SK-N-SH (cell line): ENCODE measurements around the gene ITCH. TPM values are rescaled to one million over a fixed set of nuclear protein-coding genes. Genes with fewer than 3 reads are reported as not detected.

Experiments
- CTCF ChIA-PET: fragments of 300-600, 350-600 bp; formaldehyde crosslinking; extraction: SDS; loops from one replicate; lab custom pipeline; 2021; lab: Yijun Ruan, JAX
- POLR2A ChIA-PET: fragments of 350-600 bp; sonication (Branson Sonifier 250); formaldehyde crosslinking; extraction: SDS; loops from one replicate; lab custom pipeline; 2020; ENCODE audit warnings: antibody characterized with exemption, inconsistent platforms; lab: Yijun Ruan, JAX
- DNase-seq: peaks from one replicate; pipeline ENCODE4 v3.0.0; 2012
- H2AFZ ChIP-seq: fragments of 200-600 bp; sonication (generic); 2 replicates; pipeline ENCODE4 v1.8.1; 2016; ENCODE audit warnings: antibody characterized with exemption, mild to moderate bottlenecking, low read depth
- H3F3A ChIP-seq: fragments of 200-600 bp; sonication (generic); replicated peaks from 2 replicates; pipeline ENCODE3; 2016; ENCODE audit warnings: antibody characterized with exemption, mild to moderate bottlenecking; ENCODE audit not compliant: insufficient read depth
- H3K27ac ChIP-seq, 2 experiments: fragments of 200-500 bp in 1 of 2; fragments of 200-600 bp in 1 of 2; sonication (Bioruptor generic) in 1 of 2; sonication (generic), shearing (Covaris generic) in 1 of 2; 2 replicates each; pipeline versions ENCODE4 v1.5.1 to v1.6.1; 2014 to 2016; ENCODE audit warnings: low read depth in 2 of 2, inconsistent platforms in 1 of 2, low read length in 1 of 2, mild to moderate bottlenecking in 1 of 2, mixed read lengths in 1 of 2
- H3K27me3 ChIP-seq: fragments of 200-600 bp; sonication (generic), shearing (Covaris generic); 2 replicates; pipeline ENCODE4 v1.6.1; 2016; ENCODE audit warnings: mixed run types; ENCODE audit not compliant: insufficient read depth
- H3K36me3 ChIP-seq, 2 experiments: fragments of 200-500 bp in 1 of 2; fragments of 200-600 bp in 1 of 2; sonication (Bioruptor generic) in 1 of 2; sonication (generic) in 1 of 2; replicated peaks in 1 of 2; 2 replicates each; pipeline versions ENCODE3 to v1.5.1; 2014 to 2016; ENCODE audit warnings: low read length in 1 of 2, mild to moderate bottlenecking in 1 of 2; ENCODE audit not compliant: insufficient read depth in 2 of 2, control insufficient read depth in 1 of 2
- H3K4me1 ChIP-seq, 2 experiments: fragments of 200-500 bp in 1 of 2; fragments of 200-600 bp in 1 of 2; sonication (Bioruptor generic) in 1 of 2; sonication (generic), shearing (Covaris generic) in 1 of 2; 2 replicates each; pipeline versions ENCODE4 v1.5.1 to v1.6.1; 2014 to 2016; ENCODE audit warnings: low read depth in 1 of 2, low read length in 1 of 2, mixed run types in 1 of 2; ENCODE audit not compliant: insufficient read depth in 2 of 2, control insufficient read depth in 1 of 2
- H3K4me2 ChIP-seq: fragments of 200-600 bp; sonication (generic), shearing (Covaris generic); 2 replicates; pipeline ENCODE4 v1.6.1; 2017; ENCODE audit warnings: mixed run types
- H3K4me3 ChIP-seq, 2 experiments: fragments of 200-500 bp in 1 of 2; fragments of 200-600 bp in 1 of 2; sonication (Bioruptor generic) in 1 of 2; sonication (generic), shearing (Covaris generic) in 1 of 2; 2 replicates each; pipeline versions ENCODE4 v1.5.1 to v1.8.1; 2014 to 2016; ENCODE audit warnings: low read depth in 2 of 2, inconsistent platforms in 1 of 2, low read length in 1 of 2, mild to moderate bottlenecking in 1 of 2, mixed read lengths in 1 of 2, moderate library complexity in 1 of 2
- H3K79me2 ChIP-seq: fragments of 200-600 bp; sonication (generic); 2 replicates; pipeline ENCODE4 v1.8.1; 2017; ENCODE audit warnings: mild to moderate bottlenecking; ENCODE audit not compliant: insufficient read depth
- H3K9ac ChIP-seq: fragments of 200-600 bp; sonication (generic); 2 replicates; pipeline ENCODE4 v1.6.1; 2017; ENCODE audit warnings: mixed run types
- H3K9me2 ChIP-seq: fragments of 200-600 bp; sonication (generic); 2 replicates; pipeline ENCODE4 v1.6.1; 2017; ENCODE audit warnings: mixed run types
- H3K9me3 ChIP-seq: fragments of 200-600 bp; sonication (generic); 2 replicates; pipeline ENCODE4 v1.6.1; 2017; ENCODE audit warnings: mixed run types, mild to moderate bottlenecking, moderate library complexity
- H4K20me1 ChIP-seq: fragments of 200-600 bp; sonication (generic); 2 replicates; pipeline ENCODE4 v1.6.1; 2017; ENCODE audit warnings: mild to moderate bottlenecking, mixed run types; ENCODE audit not compliant: insufficient read depth
- CHD2 ChIP-seq: fragments of 150-350 bp; IDR thresholded peaks from 2 replicates; pipeline ENCODE4 v1.6.1; 2018; ENCODE audit warnings: low read length; ENCODE audit not compliant: partially characterized antibody
- EP300 ChIP-seq, 2 experiments: IDR thresholded peaks; 2 replicates each; pipeline versions ENCODE4 v1.4.0 to v1.6.1; 2012; ENCODE audit warnings: borderline replicate concordance in 1 of 2, low read depth in 1 of 2, low read length in 1 of 2
- JUND ChIP-seq: IDR thresholded peaks from 2 replicates; pipeline ENCODE4 v1.4.0; 2012
- MXI1 ChIP-seq: IDR thresholded peaks from 2 replicates; pipeline ENCODE4 v1.6.1; 2012; ENCODE audit warnings: mild to moderate bottlenecking, low read depth, low read length, improper control_type of control experiment
- RFX5 ChIP-seq: IDR thresholded peaks from 2 replicates; pipeline ENCODE4 v1.6.1; 2012; ENCODE audit warnings: mild to moderate bottlenecking, improper control_type of control experiment, low read length
- SIN3A ChIP-seq: IDR thresholded peaks from 2 replicates; pipeline ENCODE4 v1.6.1; 2012; ENCODE audit warnings: low read depth, mild to moderate bottlenecking, low read length, moderate library complexity, borderline replicate concordance
- SMC3 ChIP-seq: IDR thresholded peaks from 2 replicates; pipeline ENCODE4 v1.6.1; 2012; ENCODE audit warnings: low read depth, low read length, improper control_type of control experiment
- YY1 ChIP-seq: IDR thresholded peaks from 2 replicates; pipeline ENCODE4 v1.4.0; 2012; ENCODE audit warnings: low read depth, mild to moderate bottlenecking
- WGBS: methylation state at CpG from one replicate; pipeline ENCODE4 v1.1.6; 2017; ENCODE audit warnings: low lambda C conversion rate; 5-methylcytosine and 5-hydroxymethylcytosine counted together
- polyA plus RNA-seq, 3 experiments: library from polyadenylated mRNA; depleted of rRNA; stranded (reverse); fragments of >200 nt; gene quantifications; 2 replicates each; pipeline ENCODE4 v1.2.3, GENCODE V29; 2012
- TF ChIP-seq, protein P1 (sequence below): IDR thresholded peaks from 2 replicates; pipeline ENCODE4 v1.4.0; 2012; ENCODE audit warnings: low read depth, borderline replicate concordance
- TF ChIP-seq, protein P2 (sequence below): IDR thresholded peaks from 2 replicates; pipeline ENCODE4 v1.4.0; 2012; ENCODE audit warnings: low read depth

The ITCH gene
- polyA plus RNA-seq, 1 of the 3 experiments (the other 2 are of a cell fraction) = 3.8 TPM

DNA sequence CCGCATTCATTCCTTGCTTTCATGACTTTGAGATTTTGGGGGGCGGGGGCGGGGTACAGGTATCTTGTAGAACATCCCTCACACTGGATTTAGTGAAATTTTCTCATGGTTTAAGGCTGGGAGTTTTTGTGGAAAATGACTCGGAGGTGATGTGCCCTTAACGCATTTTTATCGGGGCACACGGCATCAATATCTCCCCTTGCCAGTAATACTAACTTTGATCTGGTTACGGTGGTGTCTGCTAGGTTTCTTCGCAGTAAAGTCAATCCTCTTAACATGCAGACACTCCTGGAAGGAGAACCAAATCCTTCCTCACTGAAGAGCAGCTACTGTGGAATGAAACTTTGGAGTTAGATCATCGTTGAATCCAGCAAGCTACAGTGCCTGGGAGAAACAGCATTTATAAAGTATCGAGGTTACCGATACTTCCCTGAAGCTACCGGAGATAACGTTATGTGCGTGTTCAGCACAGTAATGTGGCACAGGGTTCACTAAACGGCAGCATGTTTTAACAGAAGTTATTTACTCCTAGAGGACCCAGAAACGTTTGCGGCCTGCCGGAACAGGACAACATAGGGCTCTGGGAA is 151.9 kb downstream of the ITCH start:
- ChIA-PET POLR2A (interaction anchor here (0.8 to 1.2 kb wide), 2 partner anchors 202 to 212 kb away, joined by 3 to 5 read pairs; no protein-coding TSS in a partner anchor), CTCF (interaction anchor here (1.3 to 6.3 kb wide), 3 partner anchors 8 to 324 kb away, joined by 4 to 69 read pairs (median 5); no protein-coding TSS in a partner anchor)
- Histone ChIP-seq H3K79me2 (peaks cover 35% of the 10 kb centered on the region), H2AFZ (peak overlapping the region; percentile 43; the same call in 1 of the 2 replicates), H3K9me3 (no peaks in the 10 kb centered on the region), H3K4me2 (peak overlapping the region; percentile 93), H4K20me1 (peaks cover 13% of the 10 kb centered on the region; the same call in 1 of the 2 replicates), H3K27me3 (no peaks in the 10 kb centered on the region), H3K27ac (peak overlapping the region; percentile 92), H3K36me3 (peaks cover 33 to 35% of the 10 kb centered on the region in 2 experiments), H3K4me3 (peak overlapping the region; percentile 73 to 92), H3K9ac (peak overlapping the region; percentile 92), H3K9me2 (no peaks in the 10 kb centered on the region), H3F3A (peaks cover 18% of the 10 kb centered on the region), H3K4me1 (peaks cover 0 to 9% of the 10 kb centered on the region in 2 experiments; a peak in 2 of 4 replicates)
- no peak for DNase-seq
- 43% methylated on average over 19 of the region's 19 CpGs for WGBS
- TF ChIP-seq RFX5 = no peak

DNA sequence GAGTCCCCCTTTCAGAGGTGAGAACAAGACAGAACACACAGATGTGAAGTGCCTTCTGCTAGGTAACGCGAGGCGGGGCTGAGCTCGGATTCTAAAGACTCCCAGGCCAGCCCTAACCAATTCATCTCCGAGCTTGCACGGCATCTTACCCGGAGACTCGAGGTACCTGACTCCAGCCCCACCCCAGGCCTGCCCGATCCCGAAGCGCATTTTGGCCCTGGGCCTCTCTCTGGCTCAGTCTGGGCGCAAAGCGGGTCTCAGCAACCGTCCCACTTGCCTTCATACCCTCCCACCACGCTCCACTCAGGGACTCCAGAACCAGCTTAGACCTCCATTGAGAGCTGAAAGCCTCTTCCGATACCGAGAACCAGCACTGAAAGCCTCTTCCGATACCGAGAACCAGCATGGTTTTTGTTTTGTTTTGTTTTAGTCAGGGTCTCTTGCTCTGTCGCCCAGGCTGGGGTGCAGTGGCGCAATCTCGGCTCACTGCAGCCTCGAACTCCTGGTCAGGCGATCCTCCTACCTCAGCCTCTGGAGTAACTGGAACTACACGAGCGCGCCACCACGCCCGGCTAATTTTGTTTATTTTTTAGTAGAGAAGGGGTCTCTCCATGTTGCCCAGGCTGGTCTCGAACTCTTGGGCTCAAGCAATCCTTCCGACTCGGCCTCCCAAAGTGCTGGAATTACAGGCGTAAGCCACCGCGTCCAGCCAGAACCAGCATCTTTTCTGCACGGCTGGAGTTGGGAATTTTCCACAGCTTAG is 152.6 kb downstream of the ITCH start:
- Histone ChIP-seq H3K9ac (peak overlapping the region; percentile 92), H3K4me3 (peak overlapping the region; percentile 73 to 92), H3K79me2 (peaks cover 42% of the 10 kb centered on the region), H3K4me2 (peak overlapping the region; percentile 93), H3K9me3 (no peaks in the 10 kb centered on the region), H3F3A (peaks cover 18% of the 10 kb centered on the region), H3K27me3 (no peaks in the 10 kb centered on the region), H3K27ac (peak overlapping the region; percentile 92), H4K20me1 (peaks cover 19% of the 10 kb centered on the region; the same call in 1 of the 2 replicates), H3K4me1 (peaks cover 0 to 9% of the 10 kb centered on the region in 2 experiments; a peak in 2 of 4 replicates), H2AFZ (peak overlapping the region; percentile 43), H3K9me2 (no peaks in the 10 kb centered on the region), H3K36me3 (peaks cover 28 to 33% of the 10 kb centered on the region in 2 experiments)
- ChIA-PET CTCF (interaction anchor here (0.7 to 6.3 kb wide), 6 partner anchors 23 to 330 kb away, joined by 3 to 69 read pairs (median 4); partner anchors contain the start of gene TP53INP2), POLR2A (interaction anchor here (0.7 to 1.6 kb wide), 5 partner anchors 44 to 214 kb away, joined by 3 to 14 read pairs (median 4); partner anchors contain the start of gene ITCH)
- TF ChIP-seq MXI1 (peak; percentile 24; the same call in 1 of the 2 replicates), SIN3A (no peak; the same call in 1 of the 2 replicates), CHD2 (peak; percentile 20), SMC3 (no peak), EP300 (IDR thresholded peaks at IDR 0.05; ENCODE audit: borderline replicate concordance in 1 of 2, low read depth in 1 of 2, low read length in 1 of 2) (no peak), JUND (no peak), YY1 (0 out of 2 replicates have a peak, but pooled peaks have one; percentile 11)
- TF ChIP-seq, protein P1, sequence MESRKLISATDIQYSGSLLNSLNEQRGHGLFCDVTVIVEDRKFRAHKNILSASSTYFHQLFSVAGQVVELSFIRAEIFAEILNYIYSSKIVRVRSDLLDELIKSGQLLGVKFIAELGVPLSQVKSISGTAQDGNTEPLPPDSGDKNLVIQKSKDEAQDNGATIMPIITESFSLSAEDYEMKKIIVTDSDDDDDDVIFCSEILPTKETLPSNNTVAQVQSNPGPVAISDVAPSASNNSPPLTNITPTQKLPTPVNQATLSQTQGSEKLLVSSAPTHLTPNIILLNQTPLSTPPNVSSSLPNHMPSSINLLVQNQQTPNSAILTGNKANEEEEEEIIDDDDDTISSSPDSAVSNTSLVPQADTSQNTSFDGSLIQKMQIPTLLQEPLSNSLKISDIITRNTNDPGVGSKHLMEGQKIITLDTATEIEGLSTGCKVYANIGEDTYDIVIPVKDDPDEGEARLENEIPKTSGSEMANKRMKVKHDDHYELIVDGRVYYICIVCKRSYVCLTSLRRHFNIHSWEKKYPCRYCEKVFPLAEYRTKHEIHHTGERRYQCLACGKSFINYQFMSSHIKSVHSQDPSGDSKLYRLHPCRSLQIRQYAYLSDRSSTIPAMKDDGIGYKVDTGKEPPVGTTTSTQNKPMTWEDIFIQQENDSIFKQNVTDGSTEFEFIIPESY = no peak
- TF ChIP-seq, protein P2, sequence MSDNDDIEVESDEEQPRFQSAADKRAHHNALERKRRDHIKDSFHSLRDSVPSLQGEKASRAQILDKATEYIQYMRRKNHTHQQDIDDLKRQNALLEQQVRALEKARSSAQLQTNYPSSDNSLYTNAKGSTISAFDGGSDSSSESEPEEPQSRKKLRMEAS = 0 out of 2 replicates have a peak, but pooled peaks have one; percentile 20
- peak; percentile 69 for DNase-seq
- WGBS = 6% methylated on average over 29 of the region's 36 CpGs
